Prostate gland (tissue), 2 donors: ENCODE data around the gene IRF7.

Experiments
- CTCF ChIP-seq, 4 experiments: fragments of 200-600 bp in 2 of 4; fragments of 450-650 bp in 2 of 4; sonication (generic) in 2 of 4; IDR thresholded peaks; 1 replicate in 3 of 4; 2 replicates in 1 of 4; pipeline ENCODE4 v1.5.1; 2016 to 2019; ENCODE audit warnings: antibody characterized with exemption in 4 of 4, mild to moderate bottlenecking in 2 of 4, moderate library complexity in 2 of 4
- POLR2A ChIP-seq: fragments of 450-650 bp; IDR thresholded peaks from one replicate; pipeline ENCODE4 v1.6.1; 2016; ENCODE audit warnings: antibody characterized with exemption, mild to moderate bottlenecking

GRCh38 chr11:573146-573759 lies 42.5 kb downstream of the IRF7 start:
- TF ChIP-seq CTCF (IDR thresholded peaks at IDR 0.05), result no peak
- no peak for TF ChIP-seq POLR2A
